Measurements from ENCODE around the gene SPINDOC. TPM values are rescaled to one million over a fixed set of nuclear protein-coding genes. Genes with fewer than 3 reads are reported as not detected.
A peak's percentile ranks its signal among the peaks of the same experiment; 100 is the strongest.
"Not testable (repeated sequence)": the region's sequence is repeated elsewhere in the genome, so short reads cannot be mapped to it uniquely, and the experiment has no call there.

The SPINDOC gene
- total RNA-seq, 2 donors from 2014 or later, result 17.8 to 36.2 TPM

GRCh38 chr11:63802637-63803414 is 10.4 kb upstream of the SPINDOC start:
- no peak overlapping the region for H3K27ac ChIP-seq
- H3K27me3 ChIP-seq (replicated peaks; ENCODE audit: insufficient read depth), result no peaks in the 10 kb centered on the region
- 83% methylated on average over 10 of the region's 10 CpGs for WGBS
- H3K4me3 ChIP-seq, result no peak overlapping the region
- TF ChIP-seq POLR2A (IDR thresholded peaks at IDR 0.05) (no peak), POLR2AphosphoS5 (IDR thresholded peaks at IDR 0.05) (no peak), CTCF (IDR thresholded peaks at IDR 0.05) (no peak)
- no peaks in the 10 kb centered on the region for H3K36me3 ChIP-seq
- no peak for DNase-seq (ENCODE audit: low spot score)
- no peaks in the 10 kb centered on the region for H3K4me1 ChIP-seq (replicated peaks)
- intact Hi-C loops (cut with DNase I), result no loop called here
- H3K9me3 ChIP-seq, result no peaks in the 10 kb centered on the region

DNA sequence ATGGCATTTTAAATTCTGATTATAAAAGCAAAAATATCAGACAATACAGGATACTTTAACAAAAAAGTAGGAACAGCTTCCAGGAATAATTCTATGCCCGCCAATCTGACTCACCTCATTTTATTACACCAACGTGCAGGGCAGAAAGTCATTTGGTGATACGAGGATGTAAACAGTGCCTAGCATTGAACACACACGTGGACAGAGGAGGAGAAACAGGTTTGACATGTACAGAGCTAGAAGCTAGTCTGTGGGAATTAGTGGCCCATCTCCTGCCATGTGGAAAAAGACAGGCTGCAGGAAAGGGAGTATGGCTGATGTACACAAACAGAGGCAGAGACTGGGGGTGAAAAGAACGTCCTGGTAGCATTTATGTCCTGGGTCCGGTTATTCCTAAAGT is 9.0 kb upstream of the SPINDOC start:
- H3K27me3 ChIP-seq (replicated peaks; ENCODE audit: insufficient read depth), result no peaks in the 10 kb centered on the region
- no peak for TF ChIP-seq POLR2A (IDR thresholded peaks at IDR 0.05)
- TF ChIP-seq POLR2AphosphoS5 (IDR thresholded peaks at IDR 0.05), result peak; percentile 98
- no peak overlapping the region for H3K4me3 ChIP-seq
- no peaks in the 10 kb centered on the region for H3K9me3 ChIP-seq
- peak overlapping the region; percentile 65 to 73 for H3K27ac ChIP-seq
- 33% methylated on average over 6 of the region's 6 CpGs for WGBS
- H3K36me3 ChIP-seq, result no peaks in the 10 kb centered on the region
- DNase-seq (ENCODE audit: low spot score), result peak; percentile 88
- H3K4me1 ChIP-seq (replicated peaks), result no peaks in the 10 kb centered on the region
- intact Hi-C loops (cut with DNase I), result no loop called here

GRCh38 chr11:63805844-63806415 is 7.3 kb upstream of the SPINDOC start:
- Histone ChIP-seq H3K4me1 (replicated peaks) (no peaks in the 10 kb centered on the region), H3K27ac (no peak overlapping the region), H3K36me3 (no peaks in the 10 kb centered on the region), H3K4me3 (no peak overlapping the region), H3K27me3 (replicated peaks; ENCODE audit: insufficient read depth) (no peaks in the 10 kb centered on the region), H3K9me3 (no peaks in the 10 kb centered on the region)
- WGBS, result 82% methylated on average over 9 of the region's 9 CpGs
- no peak for TF ChIP-seq POLR2A (IDR thresholded peaks at IDR 0.05)
- no peak for TF ChIP-seq POLR2AphosphoS5 (IDR thresholded peaks at IDR 0.05)
- no peak for TF ChIP-seq CTCF (IDR thresholded peaks at IDR 0.05)
- no peak for DNase-seq (ENCODE audit: low spot score)
- intact Hi-C loops (cut with DNase I), result no loop called here

GRCh38 chr11:63810383-63810782 is 2.9 kb upstream of the SPINDOC start:
- not testable (repeated sequence) for H3K4me1 ChIP-seq (replicated peaks); H3K9me3 ChIP-seq; H3K27me3 ChIP-seq (replicated peaks; ENCODE audit: insufficient read depth); H3K36me3 ChIP-seq; H3K4me3 ChIP-seq; DNase-seq (ENCODE audit: low spot score); H3K27ac ChIP-seq
- intact Hi-C loops (cut with DNase I), result loop anchor here (5.0 kb wide), 1 partner anchor 43 kb away; the partner anchor contains the start of gene ZFTA
- WGBS, result 87% methylated on average over 11 of the region's 11 CpGs

GRCh38 chr11:63811522-63811921 is 1.7 kb upstream of the SPINDOC start:
- Histone ChIP-seq H3K4me1 (replicated peaks) (peaks cover 9% of the 10 kb centered on the region), H3K27ac (no peak overlapping the region), H3K9me3 (no peaks in the 10 kb centered on the region), H3K27me3 (replicated peaks; ENCODE audit: insufficient read depth) (no peaks in the 10 kb centered on the region), H3K36me3 (no peaks in the 10 kb centered on the region), H3K4me3 (no peak overlapping the region)
- intact Hi-C loops (cut with DNase I), result loop anchor here (5.0 kb wide), 1 partner anchor 44 kb away; the partner anchor contains the start of gene ZFTA
- WGBS, result 77% methylated on average over 3 of the region's 3 CpGs
- TF ChIP-seq POLR2A (IDR thresholded peaks at IDR 0.05) (no peak), POLR2AphosphoS5 (IDR thresholded peaks at IDR 0.05) (no peak), CTCF (IDR thresholded peaks at IDR 0.05) (no peak)
- no peak for DNase-seq (ENCODE audit: low spot score)

Data from prostate gland (tissue), 2 donors.